Epithelial cell of esophagus (primary cell): Measurements from ENCODE around the gene ECE2.

Experiments
- DNase-seq: peaks from one replicate; pipeline ENCODE4 v3.0.0; 2010; ENCODE audit warnings: low read depth
- H3K4me3 ChIP-seq: 2 replicates; pipeline ENCODE4 v1.5.1; 2011; ENCODE audit warnings: mild to moderate bottlenecking, low read length, control low read depth
- TF ChIP-seq, protein P1 (sequence below): IDR thresholded peaks from 2 replicates; pipeline ENCODE4 v1.5.1; 2011; ENCODE audit warnings: low read depth, mild to moderate bottlenecking, low read length, control low read depth, inconsistent platforms; ENCODE audit not compliant: insufficient read depth; ENCODE audit errors: missing control alignments

The ECE2 gene

DNA sequence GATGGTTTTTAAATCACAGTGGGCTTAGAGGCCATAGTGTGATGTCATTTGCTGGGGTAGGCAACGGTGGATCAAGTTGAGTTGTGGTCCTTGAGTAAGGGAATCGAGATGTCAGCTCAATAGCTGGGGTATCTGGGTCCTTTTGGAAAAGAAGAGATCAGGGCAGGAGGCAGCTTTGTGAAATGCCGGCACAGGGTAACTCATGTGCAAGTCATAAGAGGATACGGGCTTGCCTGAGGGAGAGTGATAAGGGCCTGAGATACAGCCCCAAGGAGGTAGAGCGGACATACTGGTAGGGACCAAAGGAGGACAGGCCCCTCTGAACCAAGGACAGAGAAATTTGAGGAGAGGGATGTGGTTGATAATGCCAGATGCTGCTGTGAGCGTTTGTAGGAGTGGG lies 57.4 kb downstream of the ECE2 start:
- no peak overlapping the region for H3K4me3 ChIP-seq

DNA sequence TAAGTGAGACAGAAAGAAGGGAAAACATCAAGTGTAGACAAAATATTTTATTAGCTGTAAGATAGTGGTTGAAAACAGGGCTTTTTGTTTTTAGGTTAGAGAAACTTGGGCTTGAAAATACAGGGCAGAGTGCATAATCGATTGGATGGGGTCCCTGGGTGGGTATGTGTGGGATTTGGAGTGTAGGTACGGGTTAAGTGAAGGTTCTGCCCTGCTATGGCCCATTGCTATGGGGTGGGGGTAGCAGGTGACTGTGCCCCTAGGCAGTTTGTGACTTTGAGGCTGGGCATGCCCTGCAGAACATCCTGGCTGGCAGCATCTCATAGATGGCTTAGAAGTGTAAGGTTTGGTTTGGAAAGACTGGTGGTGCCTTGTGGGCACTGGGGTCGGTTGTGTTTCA lies 57.9 kb downstream of the ECE2 start:
- DNase-seq, result no peak
- H3K4me3 ChIP-seq, result no peak overlapping the region
- TF ChIP-seq, protein P1, sequence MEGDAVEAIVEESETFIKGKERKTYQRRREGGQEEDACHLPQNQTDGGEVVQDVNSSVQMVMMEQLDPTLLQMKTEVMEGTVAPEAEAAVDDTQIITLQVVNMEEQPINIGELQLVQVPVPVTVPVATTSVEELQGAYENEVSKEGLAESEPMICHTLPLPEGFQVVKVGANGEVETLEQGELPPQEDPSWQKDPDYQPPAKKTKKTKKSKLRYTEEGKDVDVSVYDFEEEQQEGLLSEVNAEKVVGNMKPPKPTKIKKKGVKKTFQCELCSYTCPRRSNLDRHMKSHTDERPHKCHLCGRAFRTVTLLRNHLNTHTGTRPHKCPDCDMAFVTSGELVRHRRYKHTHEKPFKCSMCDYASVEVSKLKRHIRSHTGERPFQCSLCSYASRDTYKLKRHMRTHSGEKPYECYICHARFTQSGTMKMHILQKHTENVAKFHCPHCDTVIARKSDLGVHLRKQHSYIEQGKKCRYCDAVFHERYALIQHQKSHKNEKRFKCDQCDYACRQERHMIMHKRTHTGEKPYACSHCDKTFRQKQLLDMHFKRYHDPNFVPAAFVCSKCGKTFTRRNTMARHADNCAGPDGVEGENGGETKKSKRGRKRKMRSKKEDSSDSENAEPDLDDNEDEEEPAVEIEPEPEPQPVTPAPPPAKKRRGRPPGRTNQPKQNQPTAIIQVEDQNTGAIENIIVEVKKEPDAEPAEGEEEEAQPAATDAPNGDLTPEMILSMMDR, result no peak

More for the DNA sequence above, 57.4 kb downstream of the ECE2 start:
- TF ChIP-seq, protein P1, result no peak
- no peak for DNase-seq

DNA sequence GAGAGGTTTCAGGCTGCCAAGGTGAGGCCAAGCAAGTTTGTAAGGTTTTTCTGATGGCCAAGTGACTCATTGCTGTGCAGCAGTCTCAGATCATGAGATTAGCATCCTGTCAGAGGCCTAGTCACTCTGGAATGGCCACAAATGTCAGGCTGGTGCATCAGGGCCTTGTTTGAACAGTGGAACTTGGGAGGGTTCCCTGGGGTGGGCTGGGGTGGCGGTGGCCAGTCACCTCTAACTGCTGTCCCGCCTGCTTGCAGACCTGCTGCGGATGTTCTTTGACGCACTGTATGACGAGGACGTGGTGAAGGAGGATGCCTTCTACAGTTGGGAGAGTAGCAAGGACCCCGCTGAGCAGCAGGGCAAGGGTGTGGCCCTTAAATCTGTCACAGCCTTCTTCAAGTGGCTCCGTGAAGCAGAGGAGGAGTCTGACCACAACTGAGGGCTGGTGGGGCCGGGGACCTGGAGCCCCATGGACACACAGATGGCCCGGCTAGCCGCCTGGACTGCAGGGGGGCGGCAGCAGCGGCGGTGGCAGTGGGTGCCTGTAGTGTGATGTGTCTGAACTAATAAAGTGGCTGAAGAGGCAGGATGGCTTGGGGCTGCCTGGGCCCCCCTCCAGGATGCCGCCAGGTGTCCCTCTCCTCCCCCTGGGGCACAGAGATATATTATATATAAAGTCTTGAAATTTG lies 58.8 kb downstream of the ECE2 start:
- H3K4me3 ChIP-seq, result no peak overlapping the region
- TF ChIP-seq, protein P1, result no peak
- peak; percentile 88 for DNase-seq

DNA sequence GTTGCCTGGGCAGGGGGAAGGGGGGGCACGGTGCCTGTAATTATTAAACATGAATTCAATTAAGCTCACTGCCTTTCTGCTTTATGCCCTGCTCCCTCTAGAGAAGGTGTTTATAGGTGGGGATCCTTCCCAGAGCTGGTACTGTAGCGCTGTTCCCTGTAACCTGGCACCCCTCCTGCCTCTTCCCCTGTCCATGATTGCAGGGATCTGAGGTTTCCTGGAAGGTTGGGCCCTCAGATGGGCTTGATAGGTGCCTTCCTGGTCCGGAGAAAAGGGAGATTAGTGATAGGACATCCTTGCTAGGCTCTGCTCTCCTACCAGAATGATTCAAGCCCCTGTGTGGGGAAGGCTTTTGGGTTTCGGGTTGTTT lies 59.5 kb downstream of the ECE2 start:
- TF ChIP-seq, protein P1, result no peak
- H3K4me3 ChIP-seq, result peak overlapping the region; percentile 1

DNA sequence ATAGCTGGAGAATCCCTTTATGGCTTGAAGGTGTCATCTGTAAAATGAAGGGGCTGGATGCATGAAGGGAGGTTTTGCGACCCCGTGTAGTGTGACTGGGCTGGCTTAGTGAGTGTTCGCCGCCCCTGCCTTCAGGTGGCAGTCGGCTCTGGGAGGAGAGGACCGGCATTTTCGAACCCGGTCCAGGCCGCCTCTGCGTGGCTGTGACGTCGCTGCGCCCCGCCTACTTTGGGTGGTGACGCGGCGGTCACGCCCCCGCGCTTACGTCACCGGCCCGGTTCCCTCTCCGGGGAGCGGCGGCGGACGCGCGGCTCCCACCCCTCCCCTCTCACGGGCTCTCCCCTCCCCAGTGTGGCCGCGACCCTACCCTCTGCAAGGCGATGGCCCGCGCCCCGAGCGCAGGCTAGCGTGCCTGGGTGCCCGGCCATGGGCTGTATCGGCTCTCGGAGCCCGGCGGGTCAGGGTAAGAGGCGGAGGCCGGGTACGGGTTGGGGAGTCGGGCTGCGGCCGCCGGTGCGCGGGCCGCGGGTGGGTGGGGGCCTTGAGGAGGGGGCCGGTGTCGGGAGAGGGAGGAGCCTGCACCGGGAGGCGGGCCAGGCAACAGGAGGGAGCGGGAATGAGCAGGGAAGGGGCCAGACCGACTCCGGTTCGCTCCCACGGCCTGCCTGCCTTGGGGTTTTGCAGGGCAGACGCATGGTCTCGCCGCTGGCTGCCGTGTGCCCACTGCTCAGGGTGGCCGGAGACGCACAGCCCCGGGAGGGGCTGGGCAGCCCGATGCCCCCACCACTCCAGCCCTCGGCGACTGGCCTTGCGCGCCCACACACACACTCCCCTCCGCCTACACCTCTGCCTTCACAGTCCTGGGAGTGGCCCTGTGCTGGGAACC lies 60.1 kb downstream of the ECE2 start:
- TF ChIP-seq, protein P1, result no peak
- DNase-seq, result peak; percentile 80
- peak overlapping the region; percentile 75 for H3K4me3 ChIP-seq

More for the DNA sequence above, 59.5 kb downstream of the ECE2 start:
- no peak for DNase-seq

DNA sequence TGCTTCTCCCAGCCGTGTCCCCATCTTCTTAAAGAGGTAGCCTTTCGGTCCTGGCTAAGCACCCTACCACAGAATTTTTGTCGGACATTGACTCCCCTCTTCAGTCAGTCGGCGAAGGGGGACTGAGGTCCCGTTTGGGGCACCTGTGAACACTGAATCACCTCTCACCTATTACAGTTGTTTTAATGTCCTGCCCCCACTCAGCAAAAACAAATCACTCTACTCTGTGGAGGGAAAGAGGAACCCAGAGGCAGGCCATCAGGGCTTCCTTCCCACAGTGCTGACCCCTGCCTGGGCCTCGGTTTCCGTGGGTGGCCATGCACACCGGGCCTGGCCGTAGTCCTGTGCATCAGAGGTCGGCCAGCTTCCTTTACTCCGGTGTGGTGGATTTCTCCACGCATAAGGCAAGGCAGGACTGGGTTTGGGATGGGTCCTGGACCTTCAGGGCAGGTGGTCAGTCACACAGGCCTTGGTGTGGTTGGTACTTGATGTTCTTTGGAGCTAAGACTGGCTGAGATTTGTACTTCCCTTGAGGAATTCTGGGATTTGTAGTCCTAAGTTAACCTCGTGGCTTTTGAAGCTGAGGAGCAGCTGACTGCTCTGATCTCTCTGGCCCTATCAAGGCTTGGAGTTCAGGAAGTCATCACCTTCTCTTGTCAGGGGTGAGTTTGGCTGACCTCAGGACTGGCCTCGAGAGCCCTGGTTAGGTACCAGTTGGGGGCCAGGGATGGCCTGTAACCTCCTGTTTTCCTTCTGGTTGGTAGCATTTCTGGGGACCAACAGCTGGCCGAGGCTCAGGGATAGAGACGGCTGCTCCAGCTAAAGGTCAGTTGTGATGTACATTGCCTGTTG lies 61.0 kb downstream of the ECE2 start:
- TF ChIP-seq, protein P1, result no peak
- peak overlapping the region; percentile 75 for H3K4me3 ChIP-seq
- DNase-seq, result peak; percentile 52
